DND-41 (cell line): ENCODE measurements around the gene FBXL15.

Experiments used
- ATAC-seq: fragments of 200-7000 bp; cut with Tn5 transposase; 3 replicates; pipeline ENCODE4 v1.9.1; 2021; ENCODE audit warnings: low read depth; ENCODE audit not compliant: insufficient read depth
- DNase-seq: peaks from one replicate; pipeline ENCODE4 v3.0.0-alpha.2; 2020
- H2AFZ ChIP-seq: 2 replicates; pipeline ENCODE4 v1.6.0; 2012; ENCODE audit warnings: low read depth, low read length
- H3K27ac ChIP-seq: 2 replicates; pipeline ENCODE4 v1.5.1; 2012; ENCODE audit warnings: low read length, inconsistent platforms
- H3K27me3 ChIP-seq: fragments of 200-600 bp; sonication (generic); 2 replicates; pipeline ENCODE4 v1.6.0; 2012; ENCODE audit warnings: low read length, mild to moderate bottlenecking, inconsistent platforms; ENCODE audit not compliant: insufficient read depth, poor library complexity
- H3K36me3 ChIP-seq: 2 replicates; pipeline ENCODE4 v1.5.1; 2012; ENCODE audit warnings: low read length, inconsistent platforms; ENCODE audit not compliant: insufficient read depth
- H3K4me1 ChIP-seq: 2 replicates; pipeline ENCODE4 v1.5.1; 2012; ENCODE audit warnings: mild to moderate bottlenecking, low read length; ENCODE audit not compliant: insufficient read depth
- H3K4me2 ChIP-seq: 2 replicates; pipeline ENCODE4 v1.6.0; 2012; ENCODE audit warnings: mild to moderate bottlenecking, moderate library complexity, low read length, inconsistent platforms; ENCODE audit not compliant: insufficient read depth
- H3K4me3 ChIP-seq, 2 experiments: fragments of 200-600 bp in 1 of 2; shearing (Covaris generic) in 1 of 2; 2 replicates each; pipeline ENCODE4 v1.5.1; 2012 to 2016; ENCODE audit warnings: inconsistent platforms in 2 of 2, low read length in 2 of 2, mild to moderate bottlenecking in 2 of 2, low read depth in 1 of 2, moderate library complexity in 1 of 2
- H3K79me2 ChIP-seq: 2 replicates; pipeline ENCODE4 v1.6.0; 2012; ENCODE audit warnings: low read length, inconsistent platforms; ENCODE audit not compliant: insufficient read depth
- H3K9ac ChIP-seq: 2 replicates; pipeline ENCODE4 v1.6.0; 2012; ENCODE audit warnings: low read depth, mild to moderate bottlenecking, inconsistent platforms, low read length, moderate library complexity
- H3K9me3 ChIP-seq: 2 replicates; pipeline ENCODE4 v1.5.1; 2012; ENCODE audit warnings: low read length, moderate library complexity, mild to moderate bottlenecking, inconsistent platforms; ENCODE audit not compliant: insufficient read depth, severe bottlenecking
- H4K20me1 ChIP-seq: 2 replicates; pipeline ENCODE4 v1.6.0; 2012; ENCODE audit warnings: low read length; ENCODE audit not compliant: insufficient read depth
- CTCF ChIP-seq: IDR thresholded peaks from 2 replicates; pipeline ENCODE4 v1.5.1; 2012; ENCODE audit warnings: borderline replicate concordance, low read length, moderate library complexity, mild to moderate bottlenecking; ENCODE audit not compliant: poor library complexity, severe bottlenecking; ENCODE audit errors: extremely low read depth
- EZH2 ChIP-seq: IDR thresholded peaks from 3 replicates; pipeline ENCODE4 v1.6.1; 2012; ENCODE audit warnings: borderline replicate concordance, low read depth, mild to moderate bottlenecking, moderate library complexity, low read length, inconsistent platforms; ENCODE audit not compliant: severe bottlenecking

The FBXL15 gene

GRCh38 chr10:102470579-102471546 is 50.2 kb downstream of the FBXL15 start:
- no peaks in the 10 kb centered on the region for H3K9me3 ChIP-seq
- no peak overlapping the region for H3K9ac ChIP-seq
- ATAC-seq (no peak), DNase-seq (no peak)
- no peak overlapping the region for H3K4me2 ChIP-seq
- no peak overlapping the region for H3K27ac ChIP-seq
- peaks cover 10% of the 10 kb centered on the region for H3K36me3 ChIP-seq
- no peak overlapping the region for H2AFZ ChIP-seq
- H3K4me3 ChIP-seq = no peak overlapping the region
- TF ChIP-seq CTCF (no peak), EZH2 (no peak)
- H3K27me3 ChIP-seq = no peaks in the 10 kb centered on the region
- H3K79me2 ChIP-seq = no peaks in the 10 kb centered on the region
- no peaks in the 10 kb centered on the region for H3K4me1 ChIP-seq
- H4K20me1 ChIP-seq = peaks cover 5% of the 10 kb centered on the region; the same call in 1 of the 2 replicates
